ENCODE data around the gene CERT1. TPM values are rescaled to one million over a fixed set of nuclear protein-coding genes. Genes with fewer than 3 reads are reported as not detected.

The CERT1 gene
- polyA plus RNA-seq, 1 of the 3 experiments (the other 2 are of a cell fraction): 4.5 TPM

DNA sequence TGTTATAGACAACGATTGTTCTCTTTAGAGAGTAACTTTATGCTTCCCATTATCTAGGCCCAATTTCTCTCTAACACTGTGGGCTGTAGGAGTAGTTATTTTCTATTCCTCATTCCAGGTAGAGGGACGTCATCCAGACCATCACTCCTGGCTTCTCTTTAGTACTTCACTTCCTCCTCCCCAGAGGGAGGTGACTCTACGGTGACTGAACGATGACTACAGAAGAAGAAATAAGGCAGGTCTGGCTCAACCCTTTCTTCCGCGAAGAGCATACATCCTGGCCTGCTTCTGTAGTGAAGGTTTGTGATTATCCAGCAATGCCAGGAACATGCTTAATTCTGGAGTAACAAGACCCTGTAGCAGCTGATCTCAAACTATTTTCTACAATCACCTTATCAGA lies 123.6 kb downstream of the CERT1 start:
- peaks cover 6% of the 10 kb centered on the region for H3F3A ChIP-seq (replicated peaks; ENCODE audit: insufficient read depth)
- DNase-seq: no peak
- no peak overlapping the region for H3K4me3 ChIP-seq (ENCODE audit: low read depth in 2 of 2, low read length in 1 of 2)
- H3K36me3 ChIP-seq (replicated peaks in 1 of 2; ENCODE audit: control insufficient read depth in 1 of 2, insufficient read depth in 2 of 2, low read length in 1 of 2): peaks cover 26 to 43% of the 10 kb centered on the region in 2 experiments
- H3K9me2 ChIP-seq: no peaks in the 10 kb centered on the region
- ChIA-PET CTCF (interaction anchor here (0.7 to 1.1 kb wide), 2 partner anchors 11 to 194 kb away, joined by 3 to 4 read pairs; no protein-coding TSS in a partner anchor), POLR2A (no interaction called here)
- no peak overlapping the region; a peak in 1 of 4 replicates for H3K27ac ChIP-seq (ENCODE audit: low read depth in 2 of 2, low read length in 1 of 2)
- H3K9me3 ChIP-seq: no peaks in the 10 kb centered on the region
- H3K4me2 ChIP-seq: no peak overlapping the region
- 93% methylated on average over 6 of the region's 6 CpGs for WGBS (ENCODE audit: low lambda C conversion rate)
- H3K4me1 ChIP-seq (ENCODE audit: control insufficient read depth in 1 of 2, insufficient read depth in 2 of 2, low read depth in 1 of 2, low read length in 1 of 2): no peaks in the 10 kb centered on the region; a peak in 1 of 4 replicates
- no peaks in the 10 kb centered on the region for H3K27me3 ChIP-seq (ENCODE audit: insufficient read depth)
- no peaks in the 10 kb centered on the region for H3K79me2 ChIP-seq (ENCODE audit: insufficient read depth)
- H2AFZ ChIP-seq (ENCODE audit: low read depth): no peak overlapping the region
- H4K20me1 ChIP-seq (ENCODE audit: insufficient read depth): no peaks in the 10 kb centered on the region
- TF ChIP-seq FOXM1 (IDR thresholded peaks at IDR 0.05; ENCODE audit: low read depth): no peak
- no peak overlapping the region for H3K9ac ChIP-seq

GRCh38 chr5:75384218-75384617 lies 127.2 kb downstream of the CERT1 start:
- Histone ChIP-seq H3K9me2 (no peaks in the 10 kb centered on the region), H4K20me1 (ENCODE audit: insufficient read depth) (no peaks in the 10 kb centered on the region), H3K79me2 (ENCODE audit: insufficient read depth) (no peaks in the 10 kb centered on the region), H3K4me3 (ENCODE audit: low read depth in 2 of 2, low read length in 1 of 2) (no peak overlapping the region), H3K4me1 (ENCODE audit: control insufficient read depth in 1 of 2, insufficient read depth in 2 of 2, low read depth in 1 of 2, low read length in 1 of 2) (no peaks in the 10 kb centered on the region; a peak in 1 of 4 replicates), H3K27ac (ENCODE audit: low read depth in 2 of 2, low read length in 1 of 2) (no peak overlapping the region), H2AFZ (ENCODE audit: low read depth) (no peak overlapping the region), H3K27me3 (ENCODE audit: insufficient read depth) (no peaks in the 10 kb centered on the region), H3K36me3 (replicated peaks in 1 of 2; ENCODE audit: control insufficient read depth in 1 of 2, insufficient read depth in 2 of 2, low read length in 1 of 2) (peaks cover 40 to 43% of the 10 kb centered on the region in 2 experiments), H3F3A (replicated peaks; ENCODE audit: insufficient read depth) (peaks cover 6% of the 10 kb centered on the region), H3K9ac (no peak overlapping the region), H3K9me3 (no peaks in the 10 kb centered on the region), H3K4me2 (no peak overlapping the region)
- peak; percentile 45 for TF ChIP-seq TCF12 (IDR thresholded peaks at IDR 0.05)
- TF ChIP-seq RFX5 (IDR thresholded peaks at IDR 0.05; ENCODE audit: low read length): no peak
- peak; percentile 32; the same call in 1 of the 2 replicates for TF ChIP-seq JUND (IDR thresholded peaks at IDR 0.05)
- peak; percentile 21; the same call in 1 of the 2 replicates for TF ChIP-seq FOSL2 (IDR thresholded peaks at IDR 0.05; ENCODE audit: borderline replicate concordance, low read depth)
- TF ChIP-seq PBX3 (IDR thresholded peaks at IDR 0.05): no peak
- TF ChIP-seq TEAD4 (IDR thresholded peaks at IDR 0.05; ENCODE audit: borderline replicate concordance, insufficient read depth): peak; percentile 33; the same call in 1 of the 2 replicates
- TF ChIP-seq MAX (IDR thresholded peaks at IDR 0.05; ENCODE audit: low read depth): no peak
- TF ChIP-seq EP300 (IDR thresholded peaks at IDR 0.05; ENCODE audit: borderline replicate concordance in 1 of 2, low read depth in 1 of 2, low read length in 1 of 2): peak in 1 of 2 experiments; percentile 42; a peak in 1 of 4 replicates
- 6% methylated on average over 1 of the region's 1 CpG for WGBS (ENCODE audit: low lambda C conversion rate)
- no peak for DNase-seq
- POLR2A ChIA-PET: no interaction called here
- CTCF ChIA-PET: no interaction called here

DNA sequence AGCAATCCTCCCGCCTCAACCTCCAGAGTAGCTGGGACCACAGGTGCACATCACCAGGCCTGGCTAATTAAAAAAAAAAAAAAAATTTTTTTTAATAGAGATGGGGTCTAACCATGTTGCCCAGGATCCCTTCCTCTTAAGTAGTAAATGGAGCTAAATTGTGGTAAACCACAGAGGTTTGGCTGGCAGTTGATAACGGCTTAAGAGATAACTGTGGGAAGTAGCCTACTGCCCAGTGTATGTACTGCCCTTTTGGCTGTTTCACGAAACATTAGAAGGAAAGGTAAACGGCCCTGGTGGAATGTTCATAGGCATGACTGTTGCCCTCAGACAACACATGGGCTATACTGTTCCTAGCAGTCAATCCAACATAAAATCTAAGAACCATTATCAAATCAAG lies 130.0 kb downstream of the CERT1 start:
- H3K27me3 ChIP-seq (ENCODE audit: insufficient read depth): no peaks in the 10 kb centered on the region
- WGBS (ENCODE audit: low lambda C conversion rate): 89% methylated on average over 4 of the region's 4 CpGs
- H3F3A ChIP-seq (replicated peaks; ENCODE audit: insufficient read depth): peaks cover 6% of the 10 kb centered on the region
- no peak overlapping the region for H3K4me3 ChIP-seq (ENCODE audit: low read depth in 2 of 2, low read length in 1 of 2)
- ChIA-PET POLR2A (no interaction called here), CTCF (no interaction called here)
- no peaks in the 10 kb centered on the region for H3K9me3 ChIP-seq
- no peaks in the 10 kb centered on the region for H3K9me2 ChIP-seq
- no peak overlapping the region for H3K4me2 ChIP-seq
- no peaks in the 10 kb centered on the region for H4K20me1 ChIP-seq (ENCODE audit: insufficient read depth)
- H2AFZ ChIP-seq (ENCODE audit: low read depth): no peak overlapping the region
- DNase-seq: no peak
- no peaks in the 10 kb centered on the region; a peak in 2 of 4 replicates for H3K4me1 ChIP-seq (ENCODE audit: control insufficient read depth in 1 of 2, insufficient read depth in 2 of 2, low read depth in 1 of 2, low read length in 1 of 2)
- no peak overlapping the region for H3K9ac ChIP-seq
- H3K27ac ChIP-seq (ENCODE audit: low read depth in 2 of 2, low read length in 1 of 2): no peak overlapping the region
- H3K79me2 ChIP-seq (ENCODE audit: insufficient read depth): no peaks in the 10 kb centered on the region
- peaks cover 33 to 57% of the 10 kb centered on the region in 2 experiments for H3K36me3 ChIP-seq (replicated peaks in 1 of 2; ENCODE audit: control insufficient read depth in 1 of 2, insufficient read depth in 2 of 2, low read length in 1 of 2)
- TF ChIP-seq ZBTB33 (IDR thresholded peaks at IDR 0.05; ENCODE audit: borderline replicate concordance, low read depth) (no peak), YY1 (IDR thresholded peaks at IDR 0.05; ENCODE audit: low read depth) (no peak), REST (IDR thresholded peaks at IDR 0.05; ENCODE audit: low read depth, low read length) (no peak), MAX (IDR thresholded peaks at IDR 0.05; ENCODE audit: low read depth) (no peak), TAF1 (IDR thresholded peaks at IDR 0.05; ENCODE audit: borderline replicate concordance, low read depth, low read length) (no peak), TEAD4 (IDR thresholded peaks at IDR 0.05; ENCODE audit: borderline replicate concordance, insufficient read depth) (no peak), NFIC (IDR thresholded peaks at IDR 0.05; ENCODE audit: borderline replicate concordance) (no peak), FOXM1 (IDR thresholded peaks at IDR 0.05; ENCODE audit: low read depth) (no peak), GABPA (IDR thresholded peaks at IDR 0.05; ENCODE audit: low read depth) (no peak)

Measured in SK-N-SH (cell line).